HG02763 (cell line): Measurements from ENCODE around the gene POU6F2.

Source experiments
- ATAC-seq: cut with Tn5 transposase; IDR thresholded peaks from one replicate; pipeline ENCODE4 v1.9.1; 2021; ENCODE audit warnings: mild to moderate bottlenecking, moderate library complexity; ENCODE audit not compliant: unreplicated experiment

POU6F2 gene

DNA sequence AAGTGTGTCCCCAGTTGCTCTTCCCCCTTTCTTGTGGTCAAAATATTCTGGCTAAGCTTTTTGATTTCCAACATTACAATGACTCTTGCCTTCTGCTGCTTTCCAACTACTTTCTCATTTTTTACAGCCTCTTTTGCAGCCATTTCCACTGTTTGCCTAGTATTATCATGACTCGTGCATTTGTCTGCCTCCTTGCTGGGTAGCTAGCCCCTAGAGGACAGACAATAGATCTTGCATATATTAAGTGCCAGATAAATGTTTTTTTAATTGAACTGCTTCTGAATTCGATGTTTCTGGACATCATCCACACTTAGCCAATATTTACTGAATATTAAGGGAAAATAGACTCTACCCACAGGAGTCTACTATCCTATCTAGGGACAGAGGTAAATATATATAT, 124.5 kb downstream of the POU6F2 start:
- no peak for ATAC-seq

DNA sequence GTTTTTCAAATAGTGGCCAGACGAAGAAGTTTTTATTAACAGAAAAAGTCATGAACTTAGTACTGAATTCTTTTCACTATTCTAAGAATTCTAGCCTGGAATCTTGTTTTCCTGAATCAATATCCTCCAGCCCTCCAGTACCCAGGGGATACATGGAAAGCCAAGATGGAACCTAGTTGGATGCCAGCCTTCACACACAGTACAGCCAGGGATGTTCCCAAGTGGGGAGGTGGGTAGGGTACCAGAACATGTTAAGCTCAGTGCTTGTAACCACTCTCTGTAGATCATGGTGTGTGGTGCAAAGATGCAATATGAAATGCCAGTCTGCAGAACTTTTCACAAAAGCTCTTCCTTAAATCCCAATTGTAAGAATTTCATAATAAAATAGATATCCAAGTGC, 128.0 kb downstream of the POU6F2 start:
- ATAC-seq = no peak

DNA sequence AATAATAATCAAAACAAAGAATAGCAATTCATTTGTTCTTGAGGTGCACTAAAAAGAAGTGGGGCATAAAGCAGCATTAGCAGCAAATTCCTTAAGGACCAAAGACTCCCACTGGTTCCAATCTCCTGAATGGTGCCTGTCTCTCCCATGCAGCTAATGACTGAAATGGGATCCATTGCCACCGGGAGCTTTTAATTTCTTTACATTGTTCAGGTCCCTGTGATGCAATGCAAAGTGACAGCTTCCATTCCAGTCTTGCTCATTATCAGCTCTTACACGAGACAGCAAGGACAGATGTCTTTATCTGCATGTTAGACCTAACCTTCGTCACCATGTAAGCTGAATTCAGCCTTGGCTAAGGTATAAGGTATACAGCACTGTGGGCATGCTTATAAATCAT, 148.1 kb downstream of the POU6F2 start:
- ATAC-seq = no peak

GRCh38 chr7:39127058-39127457, 149.3 kb downstream of the POU6F2 start:
- ATAC-seq = no peak

GRCh38 chr7:39128287-39128843, 150.7 kb downstream of the POU6F2 start:
- ATAC-seq = no peak

- no peak for ATAC-seq
Observed at GRCh38 chr7:39130274-39130673, 152.6 kb downstream of the POU6F2 start.

DNA sequence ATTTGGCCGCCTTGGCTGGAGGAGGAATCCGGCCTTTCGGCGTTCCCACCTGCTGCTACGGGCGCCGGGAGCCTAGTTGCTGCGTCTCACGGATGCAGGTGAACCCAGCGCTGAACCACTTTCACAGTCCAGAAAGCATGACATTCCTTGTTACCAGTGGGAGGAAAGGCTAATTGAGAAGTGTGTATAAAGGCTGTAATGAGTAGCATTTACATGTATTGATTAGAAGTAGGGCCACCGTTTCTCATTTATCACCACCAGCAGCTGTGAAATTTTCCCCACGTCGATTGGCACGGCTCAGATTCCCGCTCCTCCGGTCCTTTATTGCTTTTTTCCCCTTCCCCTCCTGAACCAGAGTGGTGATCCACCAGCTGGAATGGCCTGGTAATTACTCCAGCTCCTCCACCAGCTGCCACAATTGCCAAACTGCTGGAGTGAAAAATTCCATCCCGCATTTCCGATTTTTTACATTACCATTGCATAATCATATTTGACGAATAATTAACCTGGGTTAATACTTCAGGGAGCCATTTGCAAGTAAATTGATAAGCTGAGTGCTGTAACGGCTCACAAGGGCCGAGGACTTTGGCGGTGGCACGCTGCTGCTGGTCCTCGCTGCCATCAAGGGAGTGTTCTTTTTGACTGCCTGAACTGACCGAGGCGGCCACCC, 153.3 kb downstream of the POU6F2 start:
- ATAC-seq = no peak

DNA sequence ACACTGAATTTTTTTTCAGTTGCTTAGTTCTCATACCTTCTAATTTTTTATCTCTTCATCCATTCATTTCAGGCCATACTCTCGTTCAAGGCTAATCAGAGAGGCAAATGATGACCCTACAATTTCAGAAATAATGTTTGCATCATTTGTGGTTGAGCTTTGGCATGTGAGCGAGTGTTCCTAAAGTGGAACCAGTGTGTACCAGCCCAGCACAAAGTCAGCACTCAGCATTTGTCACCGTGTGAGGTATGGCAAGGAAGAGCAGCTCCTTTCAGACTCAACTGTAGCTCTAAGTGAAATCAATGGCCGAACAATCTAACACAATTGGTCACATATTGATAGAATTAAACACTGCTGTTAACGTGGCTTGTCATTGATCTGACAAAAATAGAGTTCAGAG, 154.6 kb downstream of the POU6F2 start:
- ATAC-seq = no peak

DNA sequence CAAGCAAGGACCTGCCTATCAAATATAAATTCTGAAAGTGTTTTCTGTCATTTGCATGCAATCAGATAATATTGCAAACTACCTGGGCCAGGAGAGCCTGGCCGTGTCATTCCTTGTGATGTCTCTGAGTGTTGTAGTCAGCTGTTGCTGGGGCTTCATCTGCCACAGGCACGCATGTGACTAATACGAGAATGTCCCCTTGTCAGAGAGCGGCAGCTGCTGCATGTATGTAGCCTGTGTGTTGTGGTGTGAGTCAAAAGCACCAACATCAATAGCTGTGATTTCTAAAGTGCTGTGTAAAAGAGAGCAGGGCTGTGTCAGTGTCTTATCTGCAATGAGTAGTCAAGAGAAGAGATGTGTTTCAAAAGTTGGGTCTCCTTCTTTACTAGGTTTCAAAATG, 155.4 kb downstream of the POU6F2 start:
- ATAC-seq = no peak

DNA sequence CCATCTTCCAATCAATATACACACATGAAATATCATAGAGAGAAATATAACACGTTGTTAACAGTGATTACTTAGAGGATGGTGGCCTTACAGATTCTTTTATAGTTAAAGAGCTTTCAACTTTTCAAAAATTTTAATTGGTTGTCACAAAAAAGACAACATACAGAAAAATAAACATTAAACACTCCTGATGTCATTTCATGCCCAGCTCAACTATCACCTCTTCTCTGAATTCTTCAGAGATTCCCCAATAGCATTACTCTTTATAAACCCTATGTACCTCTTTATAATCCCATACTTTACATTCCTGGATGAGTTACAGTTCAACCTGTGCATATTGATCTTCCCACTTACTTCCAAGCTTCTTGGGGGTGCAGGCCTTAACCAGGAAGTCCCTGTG, 159.8 kb downstream of the POU6F2 start:
- no peak for ATAC-seq

DNA sequence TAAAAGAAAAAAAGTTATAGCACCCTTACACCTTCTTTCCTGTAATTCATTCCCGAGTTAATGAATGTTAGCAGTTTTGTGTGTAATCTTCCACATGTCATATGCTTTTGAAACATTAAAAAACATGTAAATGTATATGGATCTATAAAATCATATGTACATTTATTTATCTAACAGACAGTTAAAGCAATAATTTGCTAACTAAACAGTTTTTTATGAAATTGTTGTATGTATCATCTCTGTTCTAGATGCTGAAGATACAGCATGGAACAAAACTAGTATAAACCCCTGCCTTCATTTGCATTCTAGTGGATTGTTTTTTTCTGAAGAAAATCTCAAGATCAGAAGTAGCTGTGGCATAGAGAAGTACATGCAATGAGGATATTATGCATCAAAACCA, 165.0 kb downstream of the POU6F2 start:
- no peak for ATAC-seq

DNA sequence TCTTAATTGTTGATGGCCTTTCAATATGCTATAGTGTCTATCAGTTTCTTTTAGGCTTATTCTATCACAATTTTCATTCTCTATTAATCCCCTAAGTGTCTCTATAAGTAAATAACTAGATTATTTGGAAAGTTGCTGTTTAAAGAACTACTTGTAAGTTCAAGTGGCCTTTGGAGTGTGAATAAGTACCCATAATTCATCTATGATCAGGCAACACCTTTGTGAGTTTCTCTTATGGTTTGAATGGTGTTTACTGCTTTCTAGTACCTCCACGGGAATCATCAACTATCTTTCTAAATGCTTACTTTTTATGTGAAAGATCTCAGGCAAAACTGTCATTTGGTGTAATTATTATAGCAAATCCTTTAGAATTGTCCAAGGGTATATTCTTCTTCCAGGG, 166.7 kb downstream of the POU6F2 start:
- ATAC-seq = no peak

GRCh38 chr7:39145283-39145682, 167.6 kb downstream of the POU6F2 start:
- ATAC-seq = no peak

DNA sequence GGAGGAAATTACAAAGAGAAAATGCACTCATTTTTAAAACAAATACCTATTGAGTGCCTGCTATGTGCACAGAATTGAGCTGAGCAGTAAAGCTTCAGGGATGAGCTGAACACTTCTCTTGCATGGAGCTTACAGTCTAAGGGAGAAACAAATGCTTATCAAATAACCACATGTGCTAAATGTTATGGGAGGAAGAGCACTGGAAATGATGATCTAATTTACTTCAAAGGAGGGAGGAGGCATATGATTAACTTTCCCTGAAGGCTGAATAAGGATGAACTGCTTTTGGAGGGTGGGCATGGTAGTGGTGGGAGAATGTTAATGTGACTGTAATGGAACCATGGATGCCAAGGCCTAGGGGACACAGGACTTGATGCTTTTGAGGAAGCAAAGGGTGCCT, 168.2 kb downstream of the POU6F2 start:
- no peak for ATAC-seq

- ATAC-seq = no peak
Observed at GRCh38 chr7:39152701-39153100, 175.0 kb downstream of the POU6F2 start.

GRCh38 chr7:39153113-39153512, 175.4 kb downstream of the POU6F2 start:
- ATAC-seq = no peak

- no peak for ATAC-seq
Observed at GRCh38 chr7:39153647-39154046, 175.9 kb downstream of the POU6F2 start.

DNA sequence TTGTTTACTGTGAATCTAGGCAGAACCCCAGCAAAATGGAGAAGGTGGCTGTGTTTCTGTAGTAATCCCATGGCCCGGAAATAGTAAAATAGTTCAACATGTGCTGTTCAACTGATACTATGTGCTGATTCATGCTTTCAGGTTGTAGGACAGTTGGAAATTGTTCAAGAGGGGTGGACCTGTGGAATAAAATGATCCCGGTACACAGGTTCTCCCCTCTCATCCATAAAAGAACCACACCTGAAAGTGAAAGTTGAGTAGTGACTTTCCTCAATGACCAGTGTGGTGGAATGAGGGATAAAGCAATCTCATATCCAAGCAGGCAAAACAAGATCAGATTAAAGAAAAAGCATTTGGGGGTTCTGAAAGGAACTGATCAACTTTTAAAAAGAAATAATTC, 177.1 kb downstream of the POU6F2 start:
- ATAC-seq = no peak

- ATAC-seq = no peak
Observed at GRCh38 chr7:39158367-39158766, 180.7 kb downstream of the POU6F2 start.

DNA sequence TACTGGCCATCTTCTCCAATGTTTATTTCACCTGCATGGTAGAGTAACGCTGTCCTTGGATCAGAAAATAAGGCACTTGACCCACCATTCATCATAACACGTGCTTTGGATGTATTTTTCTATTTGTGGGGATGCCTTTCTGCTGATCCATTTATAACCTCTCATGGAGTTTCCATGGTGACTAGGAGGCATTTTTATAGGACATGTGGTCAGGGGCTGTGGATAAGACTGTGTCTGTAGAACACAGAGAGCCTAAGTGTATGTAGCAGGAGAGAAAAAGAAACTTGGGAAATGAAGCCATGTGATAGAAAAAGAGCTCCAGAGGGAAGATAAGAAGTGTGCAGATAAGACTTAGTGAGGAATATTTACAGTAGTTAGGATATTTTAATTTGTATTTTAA, 184.2 kb downstream of the POU6F2 start:
- no peak for ATAC-seq

GRCh38 chr7:39164887-39165286, 187.2 kb downstream of the POU6F2 start:
- no peak for ATAC-seq

GRCh38 chr7:39168403-39169098, 190.8 kb downstream of the POU6F2 start:
- ATAC-seq = no peak

DNA sequence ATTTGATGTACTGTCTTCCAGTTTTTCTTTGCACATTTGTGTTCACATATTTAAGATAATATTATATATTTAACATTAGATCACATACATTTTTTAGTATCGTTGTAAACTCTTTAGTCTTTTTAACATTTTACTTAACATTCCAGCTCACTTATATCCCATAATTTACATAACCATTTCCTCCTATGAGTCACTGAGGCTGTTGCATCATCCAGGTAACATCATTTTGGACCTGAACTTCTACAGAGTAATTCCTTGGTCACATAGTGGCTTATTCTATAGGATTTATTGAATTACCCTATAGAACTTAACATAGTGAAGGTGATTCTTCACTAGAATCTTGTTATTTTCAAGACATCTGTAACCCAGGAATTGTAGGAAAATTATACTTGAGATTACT, 194.4 kb downstream of the POU6F2 start:
- no peak for ATAC-seq
